ENCODE data around the gene MPIG6B.
"Not testable (repeated sequence)": the region's sequence is repeated elsewhere in the genome, so short reads cannot be mapped to it uniquely, and the experiment has no call there.

The MPIG6B gene

DNA sequence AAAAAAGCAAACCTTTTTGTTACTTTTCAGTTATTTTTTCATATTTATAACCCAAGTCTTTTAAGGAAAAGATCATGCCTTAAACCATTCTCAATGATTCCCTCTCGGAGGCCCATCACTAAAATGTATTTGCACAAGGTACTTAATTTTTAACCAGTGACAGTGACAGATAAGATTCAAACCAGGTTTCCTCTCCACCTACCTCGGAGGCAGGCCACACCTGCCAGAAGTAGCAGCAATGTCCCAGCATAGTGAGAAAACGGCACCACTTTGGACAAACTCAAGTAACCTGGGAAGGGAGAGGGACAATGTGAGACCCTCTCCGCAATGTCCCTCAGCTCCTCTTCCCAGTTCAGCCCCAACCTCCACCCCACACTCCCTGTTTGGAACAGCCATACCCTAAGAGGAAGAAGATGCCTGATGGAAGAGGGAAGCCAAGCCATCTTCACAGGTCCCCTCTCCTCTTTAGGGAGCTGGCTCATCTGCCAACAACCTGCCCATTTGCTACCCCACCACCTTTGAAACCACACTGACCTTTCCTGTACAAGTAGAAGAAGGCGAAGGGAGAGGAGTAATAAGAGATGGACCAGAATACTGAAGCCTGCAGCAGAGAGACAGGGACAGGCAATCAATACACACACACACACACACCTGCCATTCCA lies 22.3 kb upstream of the MPIG6B start:
- no peak for DNase-seq

DNA sequence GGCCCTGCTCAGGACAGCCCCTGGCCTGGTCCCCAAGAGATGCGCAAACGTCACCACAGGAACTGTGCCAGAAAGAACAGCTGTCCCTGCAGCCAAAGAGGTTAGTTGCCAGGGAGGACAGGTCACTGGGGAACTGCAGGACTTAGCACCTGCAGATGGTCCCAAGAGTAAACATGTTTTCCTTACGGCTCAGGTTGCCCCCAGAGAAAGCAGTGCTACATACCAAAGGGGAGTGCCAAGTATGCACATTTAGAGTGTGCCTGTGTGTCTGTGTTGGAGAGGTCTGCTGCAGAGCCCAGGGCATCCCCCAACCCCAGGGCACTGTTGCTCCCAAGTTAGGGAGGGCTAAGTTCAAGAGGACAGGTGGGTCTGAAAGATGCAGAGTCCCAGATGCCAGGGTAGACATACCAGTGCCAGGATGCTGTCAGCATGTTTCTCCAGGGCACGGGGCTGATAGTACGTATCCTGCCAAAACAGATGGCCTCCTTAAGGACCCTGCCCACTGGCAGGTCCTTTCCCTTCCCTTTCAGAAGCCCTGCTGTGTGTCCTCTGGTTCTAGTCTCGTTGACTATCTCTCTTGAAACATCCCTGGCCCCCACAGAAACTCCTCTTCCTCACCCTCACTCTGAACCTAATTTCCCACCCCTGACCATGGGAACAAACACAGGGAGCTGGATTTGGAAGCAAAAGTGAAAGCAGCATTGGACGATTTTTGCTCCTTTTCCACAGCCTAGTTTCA lies 21.3 kb upstream of the MPIG6B start:
- no peak for DNase-seq

- peak in 4 of 51 donors; percentile 52 to 75 (median 58) for DNase-seq
Observed at GRCh38 chr6:31702405-31702818, 20.8 kb upstream of the MPIG6B start.

DNA sequence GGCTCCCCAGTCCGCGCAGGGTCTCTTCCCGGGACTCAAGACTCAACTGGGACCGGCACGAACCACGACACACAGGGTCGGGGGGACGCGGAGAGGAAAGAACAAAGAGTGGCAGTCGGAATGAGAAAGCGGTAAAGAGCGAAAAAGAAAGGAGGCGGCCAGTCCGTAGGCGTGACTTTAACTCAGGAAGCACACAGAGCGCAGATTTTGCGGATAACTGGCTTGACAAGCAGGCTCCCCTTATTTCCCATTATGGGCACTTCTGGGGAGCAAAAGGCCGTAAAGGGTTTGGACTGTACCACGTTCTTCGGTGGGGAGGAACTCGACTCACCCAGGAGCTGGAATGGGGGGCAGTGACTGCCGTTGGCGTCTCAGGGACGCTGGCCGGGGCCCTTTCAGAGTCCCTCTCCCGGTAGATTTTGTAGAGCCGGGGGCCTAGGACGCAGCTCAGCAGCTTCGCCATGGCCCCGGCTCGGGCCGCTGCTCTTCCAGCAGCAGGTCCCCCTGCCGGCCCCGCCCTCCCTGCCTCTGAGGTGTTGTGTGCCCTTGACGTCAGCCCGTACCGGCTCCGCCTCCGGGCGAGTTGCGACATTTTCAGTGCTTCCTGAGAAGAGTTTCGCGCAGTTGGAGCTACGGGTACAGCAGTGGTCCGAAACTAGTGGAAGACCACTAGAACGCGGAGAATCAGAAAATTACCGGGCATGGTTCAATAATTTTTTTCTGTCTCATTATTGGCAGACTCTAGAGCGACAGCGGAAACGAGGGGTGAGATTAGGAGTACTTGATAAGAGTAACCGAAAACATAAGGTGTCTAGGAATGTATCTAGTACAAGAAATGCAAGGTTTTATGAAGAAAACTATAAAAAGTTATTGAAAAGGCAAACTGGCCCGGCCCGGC lies 20.1 kb upstream of the MPIG6B start, which contains the start of gene ABHD16A:
TSS of gene ABHD16A (minus strand) at position 506 of the 898 bp plus-strand sequence. CDS start at position 463, 43 bp downstream.
- DNase-seq = peak in 50 of 51 donors; percentile 68 to 99 (median 95)

DNA sequence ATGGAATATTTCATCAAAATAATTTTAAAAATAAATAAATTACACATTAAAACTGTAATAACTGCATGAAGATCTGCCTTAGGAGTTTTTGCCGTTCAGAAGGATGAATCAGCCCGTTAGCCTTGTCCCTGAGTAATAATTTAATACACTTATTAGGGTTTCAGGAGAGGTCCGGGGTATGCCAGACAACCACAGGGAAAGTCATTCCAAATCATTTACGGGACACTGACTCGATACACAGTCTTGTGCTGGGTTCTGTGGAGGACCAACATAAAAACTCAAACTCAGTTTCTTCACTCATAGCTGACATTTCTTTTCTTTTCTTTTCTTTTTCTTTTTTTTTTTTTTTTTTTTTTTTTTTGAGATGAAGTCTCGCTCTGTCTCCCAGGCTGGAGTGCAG lies 17.2 kb upstream of the MPIG6B start:
- no peak for DNase-seq

DNA sequence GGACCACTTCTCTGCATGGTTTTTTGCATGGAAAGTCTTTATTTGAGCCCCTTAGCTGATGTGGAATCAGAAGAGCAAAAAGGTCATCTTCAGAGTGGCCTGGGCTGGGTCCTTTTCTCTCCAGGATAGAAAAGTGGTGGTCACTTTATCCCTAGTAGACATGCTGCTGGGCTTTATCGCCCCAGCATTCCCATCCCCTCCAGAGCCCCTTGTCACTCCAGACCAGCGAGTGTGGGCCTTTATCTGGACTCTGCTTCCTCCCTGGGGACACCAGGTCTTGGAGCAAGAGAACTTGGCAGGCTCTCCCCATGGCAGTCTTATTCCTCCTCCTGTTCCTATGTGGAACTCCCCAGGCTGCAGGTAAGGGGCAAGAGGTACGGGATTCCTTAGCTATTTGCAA lies 16.6 kb upstream of the MPIG6B start, which contains the start of gene LY6G6F:
TSS of gene LY6G6F (plus strand) at position 268 of the 400 bp plus-strand sequence. CDS start at position 309, 41 bp downstream.
- no peak for DNase-seq

GRCh38 chr6:31707701-31708100 lies 15.5 kb upstream of the MPIG6B start:
- no peak for DNase-seq

GRCh38 chr6:31708224-31708623 lies 14.9 kb upstream of the MPIG6B start:
- DNase-seq = no peak

DNA sequence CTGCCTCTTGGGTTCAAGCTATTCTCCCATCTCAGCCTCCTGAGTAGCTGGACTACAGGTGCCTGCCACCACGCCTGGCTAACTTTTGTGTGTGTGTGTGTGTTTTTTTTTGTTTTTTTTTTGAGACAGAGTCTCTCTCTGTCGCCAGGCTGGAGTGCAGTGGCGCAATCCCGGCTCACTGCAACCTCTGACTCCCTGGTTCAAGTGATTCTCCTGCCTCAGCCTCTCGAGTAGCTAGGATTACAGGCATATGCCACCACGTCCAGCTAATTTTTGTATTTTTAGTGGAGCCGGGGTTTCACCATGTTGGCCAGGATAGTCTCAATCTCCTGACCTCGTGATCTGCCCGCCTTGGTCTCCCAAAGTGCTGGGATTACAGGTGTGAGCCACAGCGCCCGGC lies 14.0 kb upstream of the MPIG6B start:
- not testable (repeated sequence) for DNase-seq

DNA sequence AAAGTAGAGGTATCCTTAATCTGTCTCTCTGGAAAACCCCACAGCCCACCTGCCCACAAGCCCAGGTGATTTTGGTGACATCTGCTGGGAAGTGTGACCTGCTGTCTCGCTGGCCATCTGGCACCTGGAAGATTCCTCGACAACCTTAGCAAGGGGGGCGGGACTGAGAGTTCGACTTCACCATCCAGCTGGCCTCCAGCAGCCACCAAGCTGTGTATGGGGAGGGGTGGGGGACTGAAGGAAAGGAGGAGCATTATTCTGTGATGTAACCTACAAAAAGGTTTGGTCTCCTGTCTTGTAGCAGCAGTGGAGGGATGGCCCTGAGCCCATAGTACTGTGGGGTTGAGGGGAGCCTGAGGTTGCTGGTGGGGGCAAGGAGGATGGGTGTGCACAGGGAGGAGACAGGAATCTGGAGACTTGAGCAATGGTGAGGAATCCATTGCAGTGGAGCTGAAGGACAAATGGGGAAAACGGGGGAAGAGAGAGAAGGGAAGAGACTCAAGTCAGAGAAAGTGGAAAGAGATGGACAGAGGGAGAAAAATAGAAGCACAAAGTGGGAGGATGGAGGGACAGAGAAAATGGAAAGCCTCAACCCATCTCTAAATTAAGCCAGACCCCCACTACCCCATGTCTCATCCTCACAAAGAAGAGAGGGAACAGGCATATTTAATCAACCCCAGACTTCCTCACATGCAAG lies 12.5 kb upstream of the MPIG6B start:
- no peak for DNase-seq

GRCh38 chr6:31711233-31711632 lies 11.9 kb upstream of the MPIG6B start:
- no peak for DNase-seq

- no peak for DNase-seq
Observed at GRCh38 chr6:31712296-31712695, 10.9 kb upstream of the MPIG6B start.

DNA sequence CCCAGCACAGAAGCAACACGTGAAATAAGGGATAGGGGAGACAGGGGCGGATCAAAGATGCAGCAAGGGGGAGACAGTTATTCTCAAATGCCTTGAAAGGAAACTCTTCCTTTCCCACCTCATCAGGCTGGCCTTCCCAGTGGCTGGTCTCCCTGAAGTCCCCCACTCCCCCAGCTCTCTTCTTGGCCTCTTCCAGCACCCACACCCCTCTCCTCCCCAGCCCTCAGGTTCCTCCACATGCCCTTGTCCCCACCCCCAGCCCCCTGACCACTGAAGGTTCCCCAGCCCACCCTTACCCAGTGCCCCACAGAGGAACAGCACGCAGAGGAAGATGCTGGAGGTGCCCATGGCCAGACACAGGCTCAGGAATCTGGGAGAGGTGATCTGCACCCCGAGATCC lies 9.7 kb upstream of the MPIG6B start:
- DNase-seq = no peak

GRCh38 chr6:31713991-31714684 lies 9.0 kb upstream of the MPIG6B start:
- DNase-seq = peak in 1 of 51 donors; percentile 45

GRCh38 chr6:31715022-31715958 lies 7.9 kb upstream of the MPIG6B start, which contains the start of gene LY6G6D:
Gene LY6G6D (plus strand): TSS chr6:31715348. CDS start chr6:31715356, 8 bp downstream.
- DNase-seq = no peak

DNA sequence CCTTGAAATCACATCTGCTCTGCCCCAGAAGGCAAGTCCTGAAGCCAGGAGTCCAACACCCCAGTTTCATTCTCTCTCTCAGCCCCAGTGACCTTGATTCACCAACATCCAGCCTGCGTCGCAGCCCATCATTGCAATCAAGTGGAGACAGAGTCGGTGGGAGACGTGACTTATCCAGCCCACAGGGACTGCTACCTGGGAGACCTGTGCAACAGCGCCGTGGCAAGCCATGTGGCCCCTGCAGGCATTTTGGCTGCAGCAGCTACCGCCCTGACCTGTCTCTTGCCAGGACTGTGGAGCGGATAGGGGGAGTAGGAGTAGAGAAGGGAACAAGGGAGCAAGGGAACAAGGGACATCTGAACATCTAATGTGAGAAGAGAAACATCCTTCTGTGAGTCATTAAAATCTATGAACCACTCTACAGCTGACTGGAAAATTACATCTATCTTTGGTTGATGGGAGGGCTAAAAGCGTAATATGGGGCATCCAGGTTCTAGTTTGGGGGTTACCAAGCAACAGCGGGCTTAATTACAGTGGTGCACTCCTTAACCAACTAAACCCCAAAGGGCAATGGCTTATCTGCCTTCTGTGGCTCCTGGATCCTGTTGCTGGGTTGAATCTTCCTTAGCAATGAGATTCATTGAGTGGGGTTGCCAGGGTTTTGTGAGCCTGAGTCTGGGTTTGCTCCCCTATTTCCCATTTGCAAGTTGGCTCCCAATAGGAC lies 5.5 kb upstream of the MPIG6B start:
- DNase-seq = peak in 1 of 51 donors; percentile 33

- no peak for DNase-seq
Observed at GRCh38 chr6:31718265-31718664, 4.9 kb upstream of the MPIG6B start.

- no peak for DNase-seq
Observed at GRCh38 chr6:31719001-31719400, 4.2 kb upstream of the MPIG6B start.
